NCI-H1694 (cell line): Measurements from ENCODE around the gene JMJD1C.

Source experiments
- DNase-seq: peaks from one replicate; lab custom pipeline; 2025; lab: John Stamatoyannopoulos, UW

The JMJD1C gene

DNA sequence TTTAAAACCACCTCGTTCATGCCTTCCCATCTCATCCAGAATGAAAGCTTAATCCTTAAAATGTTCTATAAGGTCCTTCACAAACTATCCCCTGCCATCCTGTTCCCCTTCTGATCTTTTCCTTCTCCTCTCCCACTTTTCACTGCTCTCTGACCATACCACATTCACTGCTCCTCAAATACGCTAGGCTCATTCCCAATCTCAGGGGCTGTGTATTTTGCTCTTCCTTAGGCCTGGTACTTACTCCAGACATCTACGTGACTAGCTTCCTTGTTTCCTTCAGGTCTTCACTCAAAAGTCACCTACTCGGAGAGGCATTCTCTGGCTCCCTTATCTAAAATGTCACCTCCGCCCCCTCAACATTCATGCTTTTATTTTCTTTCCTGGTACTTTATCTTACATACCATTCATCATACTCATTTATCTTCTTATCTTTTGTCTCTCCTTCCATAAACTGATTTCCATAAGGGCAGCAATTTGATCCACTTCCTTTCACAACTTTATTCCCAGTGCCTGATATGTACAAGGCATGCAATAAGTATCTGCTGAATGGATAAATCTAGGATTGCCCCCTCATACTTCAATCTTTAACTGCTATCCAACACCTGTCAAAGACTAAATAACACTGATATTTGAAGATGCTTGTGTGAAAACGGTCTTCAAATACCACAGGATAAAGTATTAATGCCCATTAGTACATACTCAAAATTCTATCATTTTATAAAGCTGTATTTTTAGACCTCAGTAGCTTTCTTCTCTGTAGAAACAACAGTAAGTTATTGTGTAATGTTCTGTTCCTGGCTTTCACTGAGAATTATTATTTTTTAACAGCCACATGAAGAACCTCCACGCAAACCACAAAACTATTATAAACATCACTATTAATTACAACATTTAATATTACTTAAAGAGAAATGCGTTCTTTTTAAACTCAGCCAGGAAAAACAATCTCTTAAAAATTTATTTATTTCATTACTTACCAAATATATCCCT, 27.0 kb downstream of the JMJD1C start:
- no peak for DNase-seq

DNA sequence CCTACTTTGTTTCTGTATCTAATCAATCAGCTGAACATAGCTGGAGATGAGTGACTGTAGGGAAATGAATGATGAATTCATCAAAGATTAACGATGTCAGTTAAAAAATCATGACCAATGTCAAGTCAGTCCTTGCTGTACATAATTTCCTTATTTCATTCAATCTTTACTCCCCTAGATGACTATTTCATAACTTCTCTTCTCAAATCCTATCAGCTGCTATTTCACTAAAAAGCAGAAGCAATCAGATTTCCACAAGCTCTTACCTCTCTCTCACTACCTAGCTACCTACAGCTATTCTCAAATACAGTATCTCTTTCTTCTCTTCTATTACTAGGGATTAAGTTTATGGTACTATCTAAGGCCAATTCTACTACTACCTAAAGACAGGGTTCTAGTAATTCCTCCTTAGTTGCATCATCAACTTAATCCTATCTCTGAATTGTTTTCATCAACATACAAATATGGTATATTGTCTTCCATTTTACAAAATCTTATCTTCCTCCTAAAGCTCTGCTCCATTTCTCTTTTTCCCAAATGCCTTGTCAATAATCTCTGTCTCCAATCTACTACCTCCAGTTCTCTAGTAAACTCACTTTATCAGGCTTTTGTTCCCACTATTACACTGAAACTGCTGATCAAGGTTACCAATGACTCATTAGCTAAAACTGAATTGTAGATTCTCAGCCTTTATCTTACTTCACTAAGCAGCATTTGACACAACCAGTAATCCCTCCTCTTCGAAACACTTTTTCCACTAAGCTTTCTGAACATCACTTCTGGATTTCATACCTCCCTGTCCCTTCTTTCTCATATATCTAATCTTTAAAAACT, 28.4 kb downstream of the JMJD1C start:
- DNase-seq = no peak

- DNase-seq = no peak
These were observed 29.6 kb downstream of the JMJD1C start for GRCh38 chr10:63436225-63436624.

DNA sequence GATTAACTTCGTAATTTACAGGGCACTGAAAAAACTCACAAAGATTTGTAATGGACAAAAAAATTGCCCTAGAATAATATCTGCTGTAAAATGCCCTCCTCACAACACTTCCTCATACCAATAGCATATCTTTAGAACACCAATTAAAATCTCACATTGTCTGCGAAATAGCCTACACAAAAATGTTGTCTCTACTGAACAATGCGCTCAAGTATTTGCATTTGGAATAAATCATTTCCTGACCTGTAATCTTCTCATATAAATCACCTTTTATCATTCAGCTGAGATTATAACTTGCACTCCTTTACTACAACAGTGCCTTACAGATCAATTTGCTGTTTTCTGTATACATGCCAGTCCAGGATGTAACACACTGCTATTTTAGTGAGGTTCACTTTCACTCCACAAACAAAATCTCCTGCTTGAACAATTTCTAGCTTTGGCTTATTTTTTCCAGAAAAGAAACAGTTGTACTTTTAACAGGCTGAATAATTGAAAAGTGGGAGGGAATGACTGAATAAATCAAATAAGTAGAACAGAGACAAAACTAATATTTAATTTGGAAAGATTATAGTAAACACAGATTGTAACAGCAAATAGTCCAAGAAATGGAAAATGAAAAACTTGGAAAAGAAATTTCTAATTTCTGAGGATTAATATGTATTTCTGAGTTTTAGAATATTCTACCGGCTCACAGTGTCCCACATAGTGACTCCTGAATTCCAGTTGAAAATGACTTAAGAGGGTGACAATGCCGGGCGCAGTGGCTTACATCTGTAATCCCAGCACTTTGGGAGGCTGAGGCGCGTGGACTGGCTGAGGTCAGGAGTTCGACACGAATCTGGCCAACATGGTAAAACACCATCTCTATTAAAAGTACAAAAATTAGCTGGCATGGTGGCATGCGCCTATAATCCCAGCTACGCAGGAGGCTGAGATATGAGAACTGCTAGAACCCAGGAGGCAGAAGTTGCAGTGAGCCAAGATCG, 30.6 kb downstream of the JMJD1C start:
- DNase-seq = no peak

- no peak for DNase-seq
These were observed 33.6 kb downstream of the JMJD1C start for GRCh38 chr10:63431962-63432797.

DNA sequence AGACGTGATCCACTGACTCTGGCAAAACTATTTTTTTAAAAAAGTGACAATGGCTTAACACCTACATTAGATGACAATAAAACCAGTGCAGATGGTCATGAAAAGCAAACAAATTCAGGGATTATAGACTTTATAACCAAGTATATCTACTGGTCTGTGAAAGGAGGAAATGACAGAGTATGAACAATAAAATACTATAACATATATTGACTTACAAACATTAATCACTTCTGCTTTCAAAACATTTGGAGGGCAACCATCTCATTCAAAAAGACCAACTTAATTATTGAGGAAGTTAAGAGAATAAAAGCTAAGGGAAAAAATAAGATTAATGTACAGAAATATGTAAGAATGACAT, 34.8 kb downstream of the JMJD1C start:
- no peak for DNase-seq

DNA sequence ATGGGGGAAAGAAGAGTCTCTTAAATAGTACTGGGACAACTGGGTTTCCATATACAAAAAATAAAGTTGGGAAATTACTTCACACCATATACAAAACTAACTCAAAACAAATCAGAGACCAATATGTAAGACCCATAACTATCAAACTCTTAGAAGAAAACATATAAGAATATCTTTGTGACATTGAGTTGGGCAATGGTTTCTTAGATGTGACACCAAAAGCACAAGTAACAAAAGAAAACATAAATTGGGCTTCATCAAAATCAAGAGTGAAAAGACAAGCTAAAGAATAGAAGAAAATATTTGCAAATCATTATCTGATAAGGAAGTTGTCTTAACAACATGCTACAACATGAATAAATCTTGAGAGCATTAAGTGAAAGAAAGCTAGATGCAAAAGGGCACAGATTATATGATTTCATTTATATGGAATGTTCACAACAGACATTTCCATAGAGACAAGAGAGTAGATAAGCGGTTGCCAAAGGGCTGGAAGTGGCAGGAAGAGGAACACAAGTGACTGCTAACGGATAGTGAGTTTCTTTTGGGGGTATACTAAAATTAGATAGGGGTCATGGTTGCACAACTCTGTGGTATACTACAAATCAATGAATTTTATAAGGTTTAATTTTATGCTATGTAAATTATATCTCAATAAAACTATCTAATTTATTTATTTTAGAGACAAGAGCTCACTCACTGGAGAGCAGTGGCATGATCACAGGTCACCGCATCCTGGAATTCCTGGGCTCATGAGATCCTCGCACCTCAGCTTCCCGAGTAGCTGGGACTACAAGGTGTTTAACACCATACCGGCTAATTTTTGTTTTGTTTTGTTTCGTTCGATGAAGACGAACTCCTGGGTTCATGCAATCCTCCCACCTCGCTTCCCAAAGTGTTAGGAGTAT, 35.4 kb downstream of the JMJD1C start:
- DNase-seq = no peak

DNA sequence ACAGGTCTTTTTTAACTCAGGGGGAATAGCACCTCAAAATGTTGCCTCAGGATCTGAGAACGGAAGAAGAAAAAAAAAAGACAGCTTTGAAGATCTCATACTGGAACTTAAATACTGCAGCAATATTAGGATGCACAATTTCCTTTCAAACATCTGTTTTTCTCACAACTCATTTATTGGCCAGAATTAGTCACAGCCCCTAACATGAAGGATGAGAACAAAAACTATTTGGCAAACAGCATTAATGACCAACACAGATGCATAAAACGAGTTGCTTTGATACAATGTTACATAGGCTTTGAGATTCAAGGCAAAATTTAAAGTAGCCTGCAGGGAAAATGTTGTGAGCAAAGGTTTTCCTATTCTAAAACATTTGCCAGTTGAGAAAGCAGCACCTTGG, 36.5 kb downstream of the JMJD1C start:
- no peak for DNase-seq

DNA sequence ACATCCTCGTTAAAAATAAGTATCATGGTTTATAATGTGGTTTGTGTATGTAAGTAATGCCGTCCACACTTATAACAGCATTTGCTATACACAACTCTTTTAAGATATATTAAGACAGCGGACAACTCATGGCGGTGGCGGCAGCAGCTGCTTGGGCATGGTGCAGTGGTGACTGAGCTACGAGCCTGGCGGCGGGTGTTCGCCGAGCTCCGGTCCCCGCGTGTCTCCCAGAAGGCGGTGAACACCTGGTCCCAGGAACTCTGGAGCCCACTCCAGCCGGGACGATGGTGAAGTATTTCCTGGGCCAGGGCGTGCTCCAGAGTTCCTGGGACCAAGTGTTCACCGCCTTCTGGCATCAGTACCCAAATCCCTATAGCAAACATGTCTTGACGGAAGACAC, 38.8 kb downstream of the JMJD1C start:
- DNase-seq = no peak

GRCh38 chr10:63425512-63425911, 40.3 kb downstream of the JMJD1C start:
- DNase-seq = no peak

DNA sequence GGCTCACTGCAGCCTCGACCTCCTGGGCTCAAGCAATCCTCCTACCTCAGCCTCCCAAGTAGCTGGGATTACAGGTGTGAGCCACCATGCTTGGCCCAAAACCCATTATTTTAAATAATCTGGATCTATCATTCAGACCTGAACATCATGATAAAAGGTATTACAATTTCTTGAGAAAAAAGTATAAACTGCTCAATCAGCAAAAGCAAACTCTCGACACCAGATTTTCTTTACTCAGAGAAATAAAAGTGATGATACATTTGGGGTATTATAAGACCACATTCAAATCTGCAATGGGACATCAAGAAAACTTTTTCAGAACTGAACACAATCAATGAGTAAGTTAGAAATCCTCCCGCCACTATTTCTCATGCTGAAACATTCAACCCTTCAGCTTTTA, 41.2 kb downstream of the JMJD1C start:
- no peak for DNase-seq

- no peak for DNase-seq
These were observed 42.3 kb downstream of the JMJD1C start for GRCh38 chr10:63423494-63423893.

DNA sequence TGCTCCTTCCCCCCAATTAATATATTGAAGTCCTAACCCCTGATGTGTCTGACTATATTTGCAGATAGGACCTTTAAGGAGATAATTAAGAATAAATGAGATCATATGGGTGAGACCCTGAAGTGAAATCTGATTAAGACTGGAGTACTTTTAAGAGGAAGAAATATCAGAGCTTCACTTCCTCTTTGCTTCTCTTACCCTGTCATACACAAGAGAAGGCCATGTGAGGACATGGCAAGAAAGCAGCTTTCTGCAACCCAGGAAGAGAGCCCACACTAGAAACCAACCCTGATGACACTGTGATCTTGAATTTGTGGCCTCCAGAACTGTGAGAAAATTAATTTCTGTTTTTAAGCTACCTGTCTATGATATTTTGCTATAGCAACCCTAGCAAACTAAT, 44.2 kb downstream of the JMJD1C start:
- DNase-seq = no peak

GRCh38 chr10:63416376-63416775, 49.4 kb downstream of the JMJD1C start:
- no peak for DNase-seq

DNA sequence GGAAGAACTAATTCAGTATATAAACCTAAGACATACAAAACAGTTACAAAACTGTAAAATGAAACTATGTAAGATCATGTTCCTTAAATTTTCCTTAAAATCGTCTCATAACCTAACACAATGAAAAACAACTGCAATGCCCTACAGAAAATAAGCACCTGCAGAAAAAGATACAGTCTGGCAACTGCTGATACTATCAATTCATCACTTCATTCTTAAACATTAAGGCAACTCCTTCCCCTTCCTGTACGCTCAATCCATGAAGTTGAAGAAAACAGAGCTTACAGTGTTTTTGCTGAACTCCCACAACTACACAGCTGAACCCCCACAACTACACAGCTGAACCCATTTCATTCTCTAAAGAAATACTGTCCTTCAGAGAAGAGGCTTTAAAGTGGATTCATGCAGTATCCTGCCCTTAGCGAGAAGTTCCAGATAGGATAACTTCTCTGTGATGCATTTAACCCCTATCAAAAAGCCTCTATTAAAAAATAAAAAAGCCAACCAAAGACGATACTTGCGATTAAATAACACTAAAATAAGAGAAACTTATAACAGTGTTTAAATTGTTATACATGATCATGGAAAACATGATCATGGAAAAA, 50.0 kb downstream of the JMJD1C start:
- DNase-seq = no peak

DNA sequence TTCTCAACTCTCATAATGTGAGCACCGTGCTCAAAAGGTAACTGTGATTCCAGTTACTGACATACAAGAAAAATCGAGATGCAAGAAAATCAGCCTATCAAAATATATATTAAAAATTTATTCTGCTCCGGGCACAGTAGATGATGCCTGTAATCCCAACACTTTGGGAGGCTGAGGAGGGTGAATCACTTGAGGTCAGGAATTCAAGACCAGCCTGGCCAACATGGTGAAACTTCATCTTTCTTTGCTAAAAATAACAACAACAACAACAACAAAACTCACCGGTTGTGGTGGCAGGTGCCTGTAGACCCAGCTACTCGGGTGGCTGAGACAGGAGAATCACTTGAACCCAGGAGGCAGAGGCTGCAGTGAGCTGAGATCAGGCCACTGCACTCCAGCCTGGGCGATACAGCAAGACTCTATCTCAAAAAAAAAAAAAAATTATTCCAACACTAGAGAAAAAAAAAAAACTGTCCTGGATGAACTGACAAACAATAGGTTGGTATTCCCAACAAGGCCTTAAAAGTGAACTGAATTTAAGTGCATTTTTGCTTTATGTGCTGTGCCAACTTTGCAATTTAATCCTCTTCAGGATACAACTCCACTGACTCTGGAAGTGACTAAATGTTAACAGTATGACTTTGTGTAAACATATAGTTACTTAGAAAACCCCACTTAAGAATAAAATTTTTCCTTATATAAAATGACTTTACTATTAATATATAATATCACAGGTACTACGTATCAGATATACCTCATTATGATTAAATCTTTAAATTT, 51.1 kb downstream of the JMJD1C start:
- DNase-seq = no peak

GRCh38 chr10:63413429-63413828, 52.3 kb downstream of the JMJD1C start:
- no peak for DNase-seq

GRCh38 chr10:63412304-63412703, 53.5 kb downstream of the JMJD1C start:
- no peak for DNase-seq

DNA sequence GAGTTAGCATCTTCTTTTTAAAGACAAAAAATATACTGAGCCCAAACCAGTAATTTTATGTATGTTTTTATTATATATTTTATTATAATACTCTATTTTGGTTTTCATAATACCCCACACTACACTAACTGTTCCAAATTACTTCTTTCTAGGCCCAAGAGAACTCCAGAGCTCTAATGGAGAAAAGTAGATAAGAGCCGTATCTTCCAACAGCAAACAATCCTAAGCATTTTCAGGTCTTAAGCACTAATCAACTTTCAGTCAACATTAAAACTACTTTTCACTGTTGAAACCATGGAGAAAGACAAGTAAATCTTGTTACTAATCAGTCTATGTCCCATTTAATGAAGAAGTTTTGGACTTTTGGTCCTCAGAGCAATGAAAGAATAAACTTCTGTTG, 55.1 kb downstream of the JMJD1C start:
- no peak for DNase-seq
